ENCODE measurements around the gene TAF5L. TPM values are rescaled to one million over a fixed set of nuclear protein-coding genes. Genes with fewer than 3 reads are reported as not detected.

Gene TAF5L
- total and polyA plus RNA-seq, 2 experiments from 2014 or later = 5.6 to 17.6 TPM

- H3K9me2 ChIP-seq (ENCODE audit: insufficient read depth) = no peaks in the 10 kb centered on the region
- no peak for ATAC-seq
- H3K36me3 Mint-ChIP-seq (ENCODE audit: low read depth) = peaks cover 38% of the 10 kb centered on the region
- H3K4me1 Mint-ChIP-seq = peaks cover 5% of the 10 kb centered on the region; the same call in 2 of the 3 replicates
- H3K4me2 ChIP-seq = no peak overlapping the region
- peaks cover 26% of the 10 kb centered on the region for H4K20me1 ChIP-seq (replicated peaks; ENCODE audit: insufficient read depth)
- H3K4me3 Mint-ChIP-seq = no peak overlapping the region
- no peaks in the 10 kb centered on the region for H3K27me3 Mint-ChIP-seq (ENCODE audit: insufficient read depth, low read depth, poor library complexity)
- no peak for DNase-seq (ENCODE audit: low spot score)
- H3K79me2 ChIP-seq (replicated peaks; ENCODE audit: insufficient read depth) = peaks cover 44% of the 10 kb centered on the region
- H3K4me1 ChIP-seq (ENCODE audit: insufficient read depth) = 0 out of 2 replicates have a peak, but pooled peaks cover 3% of the 10 kb centered on the region
- TF ChIP-seq REST (IDR thresholded peaks at IDR 0.05; ENCODE audit: unreplicated experiment) (no peak), CREB1 (CRISPR knock-in tag; IDR thresholded peaks at IDR 0.05; ENCODE audit: low read depth) (no peak), JUNB (IDR thresholded peaks at IDR 0.05; ENCODE audit: unreplicated experiment) (no peak), ETS1 (IDR thresholded peaks at IDR 0.05) (no peak), NANOG (IDR thresholded peaks at IDR 0.05; ENCODE audit: borderline replicate concordance) (no peak), EZH2 (IDR thresholded peaks at IDR 0.05; ENCODE audit: low read depth, unreplicated experiment) (no peak), ZNF114 (CRISPR knock-in tag; IDR thresholded peaks at IDR 0.05) (no peak), CTCF (conservative IDR thresholded peaks at IDR 0.05; ENCODE audit: low read depth in 2 of 2) (no peak)
- H3F3A ChIP-seq (replicated peaks; ENCODE audit: low read depth) = no peaks in the 10 kb centered on the region
- H3K27me3 ChIP-seq (ENCODE audit: insufficient read depth) = no peaks in the 10 kb centered on the region
- H3K36me3 ChIP-seq (ENCODE audit: insufficient read depth) = peaks cover 27% of the 10 kb centered on the region
- H3K27ac Mint-ChIP-seq = no peak overlapping the region
- no peak overlapping the region for H3K27ac ChIP-seq (ENCODE audit: low read depth)
- H3K4me3 ChIP-seq = no peak overlapping the region
- no peak overlapping the region for H2AFZ ChIP-seq
- no peaks in the 10 kb centered on the region for H3K9me3 Mint-ChIP-seq
Measured at GRCh38 chr1:229613938-229614337, 12.0 kb downstream of the TAF5L start.

GRCh38 chr1:229608590-229608989 is 17.3 kb downstream of the TAF5L start:
- Mint-ChIP-seq H3K36me3 (ENCODE audit: low read depth) (peaks cover 50% of the 10 kb centered on the region), H3K27me3 (ENCODE audit: insufficient read depth, low read depth, poor library complexity) (no peaks in the 10 kb centered on the region), H3K9me3 (no peaks in the 10 kb centered on the region), H3K27ac (no peak overlapping the region), H3K4me3 (no peak overlapping the region), H3K4me1 (peaks cover 14% of the 10 kb centered on the region)
- H3K9me2 ChIP-seq (ENCODE audit: insufficient read depth) = no peaks in the 10 kb centered on the region
- H3K27ac ChIP-seq (ENCODE audit: low read depth) = no peak overlapping the region
- no peak overlapping the region for H2AFZ ChIP-seq
- no peaks in the 10 kb centered on the region; the same call in 1 of the 2 replicates for H3K79me2 ChIP-seq (replicated peaks; ENCODE audit: insufficient read depth)
- ATAC-seq (no peak), DNase-seq (ENCODE audit: low spot score) (no peak)
- no peaks in the 10 kb centered on the region for H3F3A ChIP-seq (replicated peaks; ENCODE audit: low read depth)
- no peaks in the 10 kb centered on the region for H3K27me3 ChIP-seq (ENCODE audit: insufficient read depth)
- H3K4me3 ChIP-seq = no peak overlapping the region
- peaks cover 29% of the 10 kb centered on the region for H3K36me3 ChIP-seq (ENCODE audit: insufficient read depth)
- peaks cover 9% of the 10 kb centered on the region for H3K4me1 ChIP-seq (ENCODE audit: insufficient read depth)
- peaks cover 9% of the 10 kb centered on the region; the same call in 1 of the 2 replicates for H4K20me1 ChIP-seq (replicated peaks; ENCODE audit: insufficient read depth)
- H3K4me2 ChIP-seq = no peak overlapping the region
- TF ChIP-seq CREB1 (CRISPR knock-in tag; IDR thresholded peaks at IDR 0.05; ENCODE audit: low read depth) (no peak), EZH2 (IDR thresholded peaks at IDR 0.05; ENCODE audit: low read depth, unreplicated experiment) (no peak), NANOG (IDR thresholded peaks at IDR 0.05; ENCODE audit: borderline replicate concordance) (no peak), POLR2AphosphoS5 (IDR thresholded peaks at IDR 0.05; ENCODE audit: low read depth) (no peak), ETS1 (IDR thresholded peaks at IDR 0.05) (no peak), CTCF (conservative IDR thresholded peaks at IDR 0.05; ENCODE audit: low read depth in 2 of 2) (no peak), REST (IDR thresholded peaks at IDR 0.05; ENCODE audit: unreplicated experiment) (no peak), JUNB (IDR thresholded peaks at IDR 0.05; ENCODE audit: unreplicated experiment) (no peak), ZNF114 (CRISPR knock-in tag; IDR thresholded peaks at IDR 0.05) (no peak)

Measured in GM23338 (cell line).